Thyroid gland (tissue), 4 donors: ENCODE measurements around the gene TMEM131L. TPM values are rescaled to one million over a fixed set of nuclear protein-coding genes. Genes with fewer than 3 reads are reported as not detected.

Experiments
- DNase-seq, 2 donors: peaks; one replicate each; pipeline ENCODE4 v3.0.0-alpha.2; 2019
- H3K27ac ChIP-seq, 3 donors: fragments of 200-600 bp; sonication (generic); 1 replicate in 2 of 3; 2 replicates in 1 of 3; pipeline ENCODE4 v1.5.1; 2016 to 2019; ENCODE audit warnings: mild to moderate bottlenecking in 1 of 3, moderate library complexity in 1 of 3
- H3K27me3 ChIP-seq: fragments of 200-600 bp; sonication (generic); one replicate; pipeline ENCODE4 v1.5.1; 2019
- H3K36me3 ChIP-seq, 2 donors: fragments of 200-600 bp; sonication (generic); one replicate each; pipeline ENCODE4 v1.5.1; 2016 to 2019
- H3K4me1 ChIP-seq, 2 donors: fragments of 200-600 bp; sonication (generic); one replicate each; pipeline ENCODE4 v1.5.1; 2017 to 2019
- H3K4me3 ChIP-seq, 3 donors: fragments of 200-600 bp; sonication (generic); replicated peaks in 1 of 3; 1 replicate in 2 of 3; 2 replicates in 1 of 3; pipeline ENCODE4 v1.5.1; 2016; ENCODE audit warnings: mild to moderate bottlenecking in 1 of 3
- H3K9me3 ChIP-seq: fragments of 200-600 bp; sonication (generic); one replicate; pipeline ENCODE4 v1.5.1; 2017
- POLR2A ChIP-seq, 2 donors: fragments of 450-650 bp; IDR thresholded peaks; one replicate each; pipeline ENCODE4 v1.6.1; 2017; ENCODE audit warnings: antibody characterized with exemption in 2 of 2, mild to moderate bottlenecking in 2 of 2, moderate library complexity in 1 of 2
- WGBS, 2 donors: methylation state at CpG; one replicate each; pipeline ENCODE4 v1.1.5; 2017; 5-methylcytosine and 5-hydroxymethylcytosine counted together
- intact Hi-C: fragments of 100-400 bp; cut with DNase I; formaldehyde crosslinking; loops from one replicate; pipeline ENCODE4 v1.15.1; 2023
- total RNA-seq, 4 donors: library from RNA; depleted of rRNA; stranded (reverse); fragments of >200 nt; gene quantifications; one replicate each; pipeline ENCODE4 v1.2.3, GENCODE V29; 2016
- TF ChIP-seq, protein P1 (sequence below), 6 experiments: fragments of 200-600 bp in 3 of 6; fragments of 450-650 bp in 3 of 6; sonication (generic) in 3 of 6; IDR thresholded peaks; one replicate each; pipeline ENCODE4 v1.5.1; 2016 to 2019; ENCODE audit warnings: antibody characterized with exemption in 6 of 6, mild to moderate bottlenecking in 2 of 6, inconsistent platforms in 1 of 6, moderate library complexity in 1 of 6

TMEM131L gene
- total RNA-seq, 4 donors from 2014 or later: 11.1 to 17.9 (median 16.4) TPM

- Histone ChIP-seq H3K4me1 (peaks cover 7 to 26% of the 10 kb centered on the region in 2 donors), H3K9me3 (no peaks in the 10 kb centered on the region), H3K4me3 (no peak overlapping the region), H3K27me3 (no peaks in the 10 kb centered on the region), H3K36me3 (no peaks in the 10 kb centered on the region), H3K27ac (no peak overlapping the region)
- intact Hi-C loops: no loop called here
- whole genome bisulfite sequencing, 2 donors: 93 to 97% methylated on average over 2 of the region's 2 CpGs
- no peak for DNase-seq
- TF ChIP-seq, protein P1, sequence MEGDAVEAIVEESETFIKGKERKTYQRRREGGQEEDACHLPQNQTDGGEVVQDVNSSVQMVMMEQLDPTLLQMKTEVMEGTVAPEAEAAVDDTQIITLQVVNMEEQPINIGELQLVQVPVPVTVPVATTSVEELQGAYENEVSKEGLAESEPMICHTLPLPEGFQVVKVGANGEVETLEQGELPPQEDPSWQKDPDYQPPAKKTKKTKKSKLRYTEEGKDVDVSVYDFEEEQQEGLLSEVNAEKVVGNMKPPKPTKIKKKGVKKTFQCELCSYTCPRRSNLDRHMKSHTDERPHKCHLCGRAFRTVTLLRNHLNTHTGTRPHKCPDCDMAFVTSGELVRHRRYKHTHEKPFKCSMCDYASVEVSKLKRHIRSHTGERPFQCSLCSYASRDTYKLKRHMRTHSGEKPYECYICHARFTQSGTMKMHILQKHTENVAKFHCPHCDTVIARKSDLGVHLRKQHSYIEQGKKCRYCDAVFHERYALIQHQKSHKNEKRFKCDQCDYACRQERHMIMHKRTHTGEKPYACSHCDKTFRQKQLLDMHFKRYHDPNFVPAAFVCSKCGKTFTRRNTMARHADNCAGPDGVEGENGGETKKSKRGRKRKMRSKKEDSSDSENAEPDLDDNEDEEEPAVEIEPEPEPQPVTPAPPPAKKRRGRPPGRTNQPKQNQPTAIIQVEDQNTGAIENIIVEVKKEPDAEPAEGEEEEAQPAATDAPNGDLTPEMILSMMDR (IDR thresholded peaks at IDR 0.05): no peak
- TF ChIP-seq POLR2A (IDR thresholded peaks at IDR 0.05): no peak
Measured at GRCh38 chr4:153531976-153532626, 65.9 kb downstream of the TMEM131L start.

DNA sequence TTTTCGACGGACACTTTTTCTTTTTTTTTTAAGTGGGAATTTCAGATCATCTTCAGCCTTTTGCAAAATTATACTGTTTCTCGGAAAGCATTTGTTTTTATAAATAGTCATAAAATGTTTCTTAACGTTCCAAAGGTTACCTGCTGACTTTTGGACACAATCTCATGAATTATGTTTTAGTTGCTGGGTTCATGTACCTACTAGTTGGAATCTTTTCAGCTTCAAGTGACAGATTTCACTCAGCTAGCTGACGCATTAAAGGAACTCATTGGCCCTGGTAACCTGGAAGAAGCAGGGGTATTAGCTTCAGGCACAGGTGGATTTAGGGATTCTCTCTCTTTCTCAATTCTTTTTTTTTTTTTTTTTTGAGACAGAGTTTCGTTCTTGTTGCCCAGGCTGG is 66.5 kb downstream of the TMEM131L start:
- no peak for DNase-seq
- intact Hi-C loops: no loop called here
- Histone ChIP-seq H3K27ac (no peak overlapping the region), H3K27me3 (no peaks in the 10 kb centered on the region), H3K4me3 (no peak overlapping the region), H3K36me3 (no peaks in the 10 kb centered on the region), H3K4me1 (peaks cover 7 to 26% of the 10 kb centered on the region in 2 donors), H3K9me3 (no peaks in the 10 kb centered on the region)
- 87 to 89% methylated on average over 6 of the region's 6 CpGs for WGBS, 2 donors
- no peak for TF ChIP-seq POLR2A (IDR thresholded peaks at IDR 0.05)
- TF ChIP-seq, protein P1 (IDR thresholded peaks at IDR 0.05): no peak

GRCh38 chr4:153533387-153533786 is 67.2 kb downstream of the TMEM131L start:
- no peak for TF ChIP-seq POLR2A (IDR thresholded peaks at IDR 0.05)
- TF ChIP-seq, protein P1 (IDR thresholded peaks at IDR 0.05): no peak
- intact Hi-C loops: no loop called here
- Histone ChIP-seq H3K36me3 (no peaks in the 10 kb centered on the region), H3K4me3 (no peak overlapping the region), H3K27me3 (no peaks in the 10 kb centered on the region), H3K9me3 (no peaks in the 10 kb centered on the region), H3K4me1 (peaks cover 7 to 33% of the 10 kb centered on the region in 2 donors), H3K27ac (no peak overlapping the region)
- no peak for DNase-seq

- Histone ChIP-seq H3K27me3 (no peaks in the 10 kb centered on the region), H3K4me3 (no peak overlapping the region), H3K9me3 (no peaks in the 10 kb centered on the region), H3K27ac (no peak overlapping the region), H3K4me1 (peaks cover 7 to 43% of the 10 kb centered on the region in 2 donors), H3K36me3 (no peaks in the 10 kb centered on the region)
- DNase-seq: no peak
- 88 to 92% methylated on average over 10 of the region's 10 CpGs for WGBS, 2 donors
- TF ChIP-seq, protein P1 (IDR thresholded peaks at IDR 0.05): no peak
- TF ChIP-seq POLR2A (IDR thresholded peaks at IDR 0.05): no peak
- intact Hi-C loops: no loop called here
Measured at GRCh38 chr4:153534792-153535629, 68.9 kb downstream of the TMEM131L start.
